GM19193 (cell line): ENCODE measurements around the gene KIF26A.

ENCODE experiments used
- POLR2A ChIP-seq: IDR thresholded peaks from 4 replicates; pipeline ENCODE4 v1.6.1; 2011; ENCODE audit not compliant: insufficient read depth, insufficient read length; ENCODE audit errors: extremely low read depth

The KIF26A gene

GRCh38 chr14:104115691-104116287 is 22.6 kb upstream of the KIF26A start:
- TF ChIP-seq POLR2A: no peak

- no peak for TF ChIP-seq POLR2A
Observed at GRCh38 chr14:104116288-104116755, 22.1 kb upstream of the KIF26A start.

- TF ChIP-seq POLR2A: no peak
Observed at GRCh38 chr14:104116756-104117340, 21.5 kb upstream of the KIF26A start.

- TF ChIP-seq POLR2A: no peak
Observed at GRCh38 chr14:104117341-104118005, 20.9 kb upstream of the KIF26A start.

GRCh38 chr14:104118006-104118844 is 20.2 kb upstream of the KIF26A start:
- no peak for TF ChIP-seq POLR2A

- TF ChIP-seq POLR2A: no peak
Observed at GRCh38 chr14:104119119-104119487, 19.3 kb upstream of the KIF26A start.

GRCh38 chr14:104119488-104120251 is 18.7 kb upstream of the KIF26A start:
- TF ChIP-seq POLR2A: no peak

GRCh38 chr14:104120281-104120741 is 18.1 kb upstream of the KIF26A start:
- TF ChIP-seq POLR2A: no peak

- no peak for TF ChIP-seq POLR2A
Observed at GRCh38 chr14:104121142-104121541, 17.2 kb upstream of the KIF26A start.

GRCh38 chr14:104123879-104124278 is 14.5 kb upstream of the KIF26A start:
- no peak for TF ChIP-seq POLR2A

GRCh38 chr14:104125011-104125410 is 13.4 kb upstream of the KIF26A start:
- no peak for TF ChIP-seq POLR2A

GRCh38 chr14:104126753-104127152 is 11.6 kb upstream of the KIF26A start:
- no peak for TF ChIP-seq POLR2A

GRCh38 chr14:104128981-104129380 is 9.4 kb upstream of the KIF26A start:
- TF ChIP-seq POLR2A: no peak

GRCh38 chr14:104129556-104129955 is 8.8 kb upstream of the KIF26A start:
- no peak for TF ChIP-seq POLR2A
